Measurements from ENCODE around the gene PM20D2. TPM values are rescaled to one million over a fixed set of nuclear protein-coding genes. Genes with fewer than 3 reads are reported as not detected.

Gene PM20D2
- total RNA-seq, 1 experiment from 2014 or later = 14.2 TPM

DNA sequence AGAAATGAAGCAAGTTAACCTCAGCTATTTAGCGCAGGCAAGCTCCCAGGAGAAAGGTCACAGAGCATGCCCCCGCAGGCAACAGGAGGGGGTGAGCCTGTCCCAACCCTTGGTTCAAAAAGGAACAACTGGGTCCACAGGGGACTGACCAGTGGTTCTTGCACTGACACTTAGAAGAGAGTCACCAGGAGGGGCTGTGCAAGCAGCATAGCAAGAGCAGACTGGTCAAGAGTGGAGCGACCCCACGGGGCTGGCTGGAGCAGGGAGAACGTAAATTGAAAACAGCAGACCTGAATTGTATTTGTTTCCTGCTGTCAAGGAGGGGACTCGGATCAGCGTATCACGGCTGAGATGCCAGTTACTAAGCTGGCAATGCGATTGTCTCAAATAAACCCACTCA lies 38.5 kb downstream of the PM20D2 start:
- no peak for DNase-seq (ENCODE audit: low read depth, low spot score)

DNA sequence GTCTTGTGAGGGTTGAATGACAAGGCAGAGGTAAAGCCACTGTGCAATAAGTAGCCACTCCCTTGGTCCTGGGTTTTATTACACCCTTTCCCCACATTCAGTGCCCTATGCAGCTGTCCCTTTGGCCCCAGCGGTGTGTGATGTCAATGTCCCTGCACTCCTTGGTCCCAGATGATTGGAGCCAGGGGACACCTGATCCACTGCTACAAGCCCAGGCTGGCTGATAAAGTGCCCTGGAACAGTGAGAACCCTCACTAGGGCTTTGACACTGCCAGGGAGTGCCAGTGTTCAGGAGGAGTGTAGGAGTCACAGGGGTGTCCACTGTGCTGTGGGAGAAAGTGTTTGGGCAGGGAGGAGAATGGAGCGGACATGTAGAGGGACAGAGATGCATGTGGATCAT lies 40.9 kb downstream of the PM20D2 start:
- in situ Hi-C loops (cut with HindIII; ENCODE audit: low pct_unique_long_range_greater_than_20kb, low sequenced_read_pairs) = no loop called here
- DNase-seq (ENCODE audit: low read depth, low spot score) = no peak

More for the DNA sequence above, 38.5 kb downstream of the PM20D2 start:
- in situ Hi-C loops (cut with HindIII; ENCODE audit: low pct_unique_long_range_greater_than_20kb, low sequenced_read_pairs) = no loop called here

DNA sequence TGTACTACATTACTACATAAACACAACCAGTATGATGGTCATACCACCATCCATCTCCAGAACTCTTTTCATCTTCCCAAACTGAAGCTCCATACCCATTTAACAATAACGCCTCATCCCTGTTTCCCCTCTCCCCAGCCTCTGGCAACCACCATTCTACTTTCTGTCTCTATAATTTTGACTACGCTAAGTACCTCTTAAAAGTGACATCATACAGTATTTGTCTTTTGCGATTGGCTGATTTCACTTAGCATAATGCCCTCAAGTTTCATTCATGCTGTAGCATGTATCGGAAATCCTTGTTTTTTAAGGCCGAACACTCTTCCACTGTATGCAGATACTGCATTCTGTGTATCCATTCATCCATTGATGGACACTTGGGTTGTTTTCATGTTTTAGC lies 41.6 kb downstream of the PM20D2 start:
- no peak for DNase-seq (ENCODE audit: low read depth, low spot score)

DNA sequence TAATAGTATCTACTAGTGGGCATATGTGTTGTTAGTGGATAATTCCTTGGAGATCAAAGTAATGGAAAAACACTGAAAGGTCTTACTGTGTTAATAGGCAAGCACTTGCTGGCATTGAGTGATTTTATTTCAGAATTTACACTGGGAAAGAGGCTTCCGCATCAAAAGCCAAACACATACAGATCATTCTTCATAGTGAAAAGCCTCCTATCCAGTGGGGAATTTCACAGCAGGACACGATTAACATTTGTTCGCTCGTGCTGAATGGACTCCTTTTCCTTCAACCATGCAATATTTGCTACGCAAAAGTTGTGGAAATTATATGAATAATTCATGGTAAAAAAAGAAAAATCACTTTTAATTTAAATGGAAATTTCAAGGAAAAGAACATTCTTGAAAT lies 44.9 kb downstream of the PM20D2 start:
- in situ Hi-C loops (cut with HindIII; ENCODE audit: low pct_unique_long_range_greater_than_20kb, low sequenced_read_pairs) = no loop called here
- DNase-seq (ENCODE audit: low read depth, low spot score) = no peak

More for the DNA sequence above, 41.6 kb downstream of the PM20D2 start:
- in situ Hi-C loops (cut with HindIII; ENCODE audit: low pct_unique_long_range_greater_than_20kb, low sequenced_read_pairs) = no loop called here

DNA sequence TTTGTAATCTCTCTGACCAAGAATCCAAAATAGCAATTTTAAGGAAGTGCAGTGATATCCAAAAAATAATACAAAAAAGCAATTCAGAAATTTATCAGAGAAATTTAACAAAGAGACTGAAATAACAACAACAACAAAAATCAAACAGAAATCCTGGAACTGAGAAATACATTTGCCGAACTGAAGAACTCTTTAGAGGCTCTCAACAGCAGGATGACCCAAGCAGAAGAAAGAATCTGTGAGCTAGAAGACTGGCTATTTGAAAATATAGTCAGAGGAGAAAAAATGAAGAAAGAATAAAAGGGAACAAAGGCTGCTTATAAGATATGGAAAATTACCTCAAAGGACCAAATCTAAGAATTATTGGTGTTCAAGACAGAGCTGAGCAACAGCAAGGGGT lies 48.7 kb downstream of the PM20D2 start:
- no peak for DNase-seq (ENCODE audit: low read depth, low spot score)
- in situ Hi-C loops (cut with HindIII; ENCODE audit: low pct_unique_long_range_greater_than_20kb, low sequenced_read_pairs) = no loop called here

DNA sequence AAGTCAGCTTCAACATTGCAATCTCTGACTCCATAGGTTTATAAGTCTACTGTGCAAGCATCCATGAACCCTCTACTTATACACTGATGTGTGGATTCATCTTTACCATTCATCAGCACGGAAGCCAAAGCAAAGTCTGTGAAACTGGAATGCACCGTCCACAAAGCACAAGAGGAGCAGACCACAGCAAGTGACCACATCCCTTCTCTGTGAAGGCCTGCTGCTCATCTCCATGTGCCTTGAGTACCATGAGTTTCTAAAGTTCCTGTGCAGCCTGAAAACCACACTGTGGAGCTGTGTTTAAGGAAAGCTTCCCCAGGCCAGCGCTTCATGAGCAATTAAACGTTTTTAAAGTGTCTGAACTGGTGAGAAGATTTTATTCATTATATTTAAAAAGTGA lies 51.3 kb downstream of the PM20D2 start:
- in situ Hi-C loops (cut with HindIII; ENCODE audit: low pct_unique_long_range_greater_than_20kb, low sequenced_read_pairs) = no loop called here
- peak; percentile 52 for DNase-seq (ENCODE audit: low read depth, low spot score)

DNA sequence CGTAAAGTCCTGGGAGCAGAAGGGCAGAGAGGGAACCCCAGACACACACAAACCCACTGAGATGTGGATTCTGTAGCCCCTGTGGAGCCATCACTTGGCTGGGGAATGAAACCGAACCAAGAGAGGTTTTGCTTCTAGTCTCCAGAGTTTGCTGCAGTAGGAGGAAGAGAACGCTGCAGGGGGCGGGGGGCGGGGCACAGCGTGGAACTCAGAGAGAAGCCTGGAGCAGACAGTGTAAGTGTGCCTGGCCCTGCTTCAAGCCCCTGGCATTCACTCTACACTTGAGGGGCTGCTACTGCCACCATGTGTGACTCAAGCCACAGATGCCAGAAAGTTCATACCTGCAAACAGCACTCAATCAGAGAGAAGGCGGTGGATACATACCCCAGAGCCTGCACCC lies 52.4 kb downstream of the PM20D2 start:
- no peak for DNase-seq (ENCODE audit: low read depth, low spot score)
- in situ Hi-C loops (cut with HindIII; ENCODE audit: low pct_unique_long_range_greater_than_20kb, low sequenced_read_pairs) = no loop called here

DNA sequence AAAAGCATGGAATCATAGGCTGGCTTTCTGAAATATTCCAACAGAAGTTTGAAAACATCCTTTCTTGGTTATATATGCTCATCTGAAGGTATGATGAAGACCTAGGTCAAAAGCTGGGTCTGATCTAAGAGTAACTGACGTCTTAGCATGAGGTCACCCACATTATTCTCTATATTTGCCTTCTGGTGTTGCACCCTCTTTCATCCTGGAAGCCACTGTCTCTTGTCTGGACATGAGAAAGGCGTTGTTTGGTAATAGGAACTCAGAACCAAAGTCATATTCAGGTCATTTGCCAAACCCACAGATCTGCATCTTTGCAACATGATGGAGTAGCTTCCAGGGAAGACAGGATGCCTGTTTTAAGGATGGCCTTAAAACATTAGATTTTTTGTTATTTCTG lies 53.7 kb downstream of the PM20D2 start:
- DNase-seq (ENCODE audit: low read depth, low spot score) = no peak
- in situ Hi-C loops (cut with HindIII; ENCODE audit: low pct_unique_long_range_greater_than_20kb, low sequenced_read_pairs) = no loop called here

DNA sequence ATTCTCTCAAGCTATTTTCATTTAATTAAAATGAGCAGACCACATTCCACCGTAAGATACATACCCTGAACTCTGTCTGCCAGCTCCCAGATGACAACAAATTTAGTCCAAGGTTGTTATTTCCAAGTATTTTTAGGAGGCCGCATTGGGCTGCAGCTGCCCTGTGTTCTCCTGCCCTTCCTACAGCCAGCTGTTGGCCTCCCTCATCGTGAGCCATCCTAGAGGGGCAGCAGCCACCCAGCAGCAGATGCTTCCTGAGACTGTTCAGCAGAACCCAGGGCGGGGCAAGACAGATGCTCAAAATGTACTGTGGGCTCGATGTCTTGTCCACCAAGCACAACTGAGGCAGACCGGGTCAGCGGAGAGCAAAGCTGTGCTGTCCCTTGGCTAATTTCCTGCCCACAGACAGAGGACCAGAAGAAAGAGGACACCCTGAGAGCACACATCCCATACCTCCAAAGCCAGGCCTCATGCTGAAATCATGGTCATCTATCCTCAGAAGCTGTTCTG lies 54.9 kb downstream of the PM20D2 start:
- in situ Hi-C loops (cut with HindIII; ENCODE audit: low pct_unique_long_range_greater_than_20kb, low sequenced_read_pairs) = no loop called here
- DNase-seq (ENCODE audit: low read depth, low spot score) = no peak

DNA sequence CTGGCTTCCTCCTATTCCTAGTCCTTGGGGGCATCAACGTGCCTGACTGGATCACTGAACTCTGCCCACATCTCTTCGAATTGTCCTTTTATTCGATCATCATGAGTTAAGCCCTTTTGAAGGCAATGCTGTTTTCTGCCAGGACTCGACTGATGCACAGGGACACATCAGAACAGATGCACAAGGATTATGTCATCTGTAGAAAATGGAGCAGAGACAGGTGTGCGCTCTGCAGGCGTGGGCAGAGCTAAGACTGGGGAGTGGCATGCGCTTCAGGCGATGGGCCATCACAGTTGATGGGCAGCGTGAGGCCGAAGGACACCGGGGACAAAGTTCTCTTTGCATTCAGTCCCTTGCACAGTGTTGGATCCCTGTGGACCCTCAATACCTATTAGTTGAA lies 58.2 kb downstream of the PM20D2 start:
- no peak for DNase-seq (ENCODE audit: low read depth, low spot score)

DNA sequence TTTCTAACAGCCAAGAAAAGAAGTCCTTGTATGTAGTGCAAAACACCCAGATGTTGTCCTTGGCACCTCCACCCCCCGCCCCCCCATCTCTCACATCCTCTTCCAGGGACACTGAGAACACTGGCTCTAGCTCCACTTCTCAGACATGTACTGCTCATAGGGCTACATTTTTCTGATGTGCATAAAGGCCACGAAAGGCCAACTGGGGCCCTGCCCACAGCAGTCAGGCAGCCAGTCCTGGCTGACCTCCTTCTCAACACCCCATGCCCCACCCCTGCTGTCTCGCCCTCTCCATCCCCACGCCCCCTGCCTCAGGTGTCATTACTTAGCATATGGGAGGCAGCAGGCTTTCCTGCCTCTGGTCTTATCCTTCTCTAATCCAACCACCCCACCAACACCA lies 60.0 kb downstream of the PM20D2 start:
- no peak for DNase-seq (ENCODE audit: low read depth, low spot score)
- in situ Hi-C loops (cut with HindIII; ENCODE audit: low pct_unique_long_range_greater_than_20kb, low sequenced_read_pairs) = no loop called here

More for the DNA sequence above, 58.2 kb downstream of the PM20D2 start:
- in situ Hi-C loops (cut with HindIII; ENCODE audit: low pct_unique_long_range_greater_than_20kb, low sequenced_read_pairs) = no loop called here

DNA sequence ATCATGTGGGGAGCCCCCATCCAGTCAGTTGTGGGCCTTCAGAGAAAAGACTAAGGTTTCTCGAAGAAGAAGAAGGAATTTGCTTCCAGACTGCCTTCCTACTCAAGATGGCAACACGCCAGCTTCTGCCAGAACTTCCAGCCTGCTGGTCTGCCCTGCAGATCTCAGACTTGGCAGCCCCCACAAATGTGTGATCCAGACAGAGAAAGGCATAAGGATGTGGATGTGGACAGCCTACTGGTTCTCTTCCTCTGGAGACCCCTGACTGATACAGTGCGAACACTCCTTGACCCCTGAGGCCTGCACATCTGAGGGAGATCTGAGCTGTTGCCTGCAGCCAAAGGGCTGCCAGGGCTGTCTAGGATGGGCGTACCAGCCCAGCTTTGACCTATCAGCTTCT lies 62.7 kb downstream of the PM20D2 start:
- DNase-seq (ENCODE audit: low read depth, low spot score) = no peak
- in situ Hi-C loops (cut with HindIII; ENCODE audit: low pct_unique_long_range_greater_than_20kb, low sequenced_read_pairs) = no loop called here

DNA sequence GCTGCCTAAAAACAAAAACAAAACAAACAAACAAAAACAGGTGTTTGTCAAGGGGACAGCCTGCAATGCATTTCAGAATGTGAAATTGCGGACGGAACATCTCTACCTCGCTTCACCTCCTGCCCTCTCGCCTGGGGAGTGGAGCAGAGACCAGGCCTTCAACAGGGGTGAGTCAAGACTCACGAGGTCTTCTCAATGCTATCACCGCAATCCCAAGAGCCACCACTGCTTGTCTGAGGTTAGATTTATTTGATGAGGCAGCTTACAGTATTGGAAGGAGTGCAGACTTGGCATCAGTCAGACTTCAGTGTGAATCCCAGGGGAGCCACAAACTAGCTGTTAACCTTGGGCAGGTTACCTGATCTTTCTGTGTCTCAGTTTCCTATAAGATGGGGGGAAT lies 63.6 kb downstream of the PM20D2 start:
- in situ Hi-C loops (cut with HindIII; ENCODE audit: low pct_unique_long_range_greater_than_20kb, low sequenced_read_pairs) = no loop called here
- no peak for DNase-seq (ENCODE audit: low read depth, low spot score)

DNA sequence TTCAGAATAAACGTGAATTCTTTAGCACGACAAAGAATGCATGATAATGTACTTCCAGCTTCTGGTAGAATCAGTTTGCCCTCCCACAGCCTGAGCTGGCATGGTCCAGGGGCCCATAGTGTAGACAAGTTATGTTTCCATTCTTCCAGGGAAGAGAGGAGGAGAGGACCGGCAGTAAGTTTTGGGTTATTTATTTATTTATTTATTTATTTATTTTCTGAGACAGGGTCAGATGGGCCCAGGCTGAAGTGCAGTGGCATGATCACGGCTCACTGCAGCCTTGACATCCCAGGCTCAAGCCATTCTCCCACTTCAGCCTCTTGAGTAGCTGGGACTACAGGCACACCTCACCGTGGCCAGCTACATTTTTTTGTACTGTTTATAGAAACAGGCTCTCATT lies 66.6 kb downstream of the PM20D2 start:
- in situ Hi-C loops (cut with HindIII; ENCODE audit: low pct_unique_long_range_greater_than_20kb, low sequenced_read_pairs) = no loop called here

DNA sequence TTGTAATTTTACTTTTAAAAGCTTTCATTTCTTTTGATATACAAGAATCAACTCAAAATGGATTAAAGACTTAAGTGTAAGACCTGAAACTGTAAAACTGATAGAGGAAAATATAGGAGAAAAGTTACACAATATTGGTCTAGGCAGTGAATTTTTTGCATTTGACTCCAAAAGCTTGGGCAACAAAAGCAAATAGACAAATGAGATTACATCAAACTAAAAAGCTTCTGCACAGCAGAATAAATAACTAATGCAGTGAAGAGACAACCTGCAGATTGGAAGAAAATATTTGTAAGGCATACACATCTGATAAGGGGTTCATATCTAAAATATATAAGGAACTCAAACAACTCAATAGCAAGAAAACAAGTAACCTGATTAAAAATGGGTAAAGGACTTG lies 68.3 kb downstream of the PM20D2 start:
- in situ Hi-C loops (cut with HindIII; ENCODE audit: low pct_unique_long_range_greater_than_20kb, low sequenced_read_pairs) = no loop called here

More for the DNA sequence above, 66.6 kb downstream of the PM20D2 start:
- DNase-seq (ENCODE audit: low read depth, low spot score) = no peak

More for the DNA sequence above, 68.3 kb downstream of the PM20D2 start:
- DNase-seq (ENCODE audit: low read depth, low spot score) = no peak

Other genes starting within 250 kb of the PM20D2 start
- gene RNGTT, start 182.4 kb upstream of the PM20D2 start, total RNA-seq (2014; rRNA removed; shearing (Covaris generic)) = 22.4 and 23.7 TPM in 2 replicates
- gene PNRC1, start 65.3 kb upstream of the PM20D2 start, total RNA-seq (2014; rRNA removed; shearing (Covaris generic)) = 32.4 and 35.4 TPM in 2 replicates
- 0.13 and 0.21 TPM in 2 replicates for gene SRSF12, start 28.0 kb upstream of the PM20D2 start, total RNA-seq (2014; rRNA removed; shearing (Covaris generic))
- gene GABRR1, start 71.3 kb downstream of the PM20D2 start, total RNA-seq (2014; rRNA removed; shearing (Covaris generic)) = not detected in 2 replicates
- not detected in 2 replicates for gene GABRR2, start 169.2 kb downstream of the PM20D2 start, total RNA-seq (2014; rRNA removed; shearing (Covaris generic))
- gene UBE2J1, start 206.7 kb downstream of the PM20D2 start, total RNA-seq (2014; rRNA removed; shearing (Covaris generic)) = 46.1 and 47.8 TPM in 2 replicates

Data from SK-MEL-5 (cell line).